Mesendoderm (in vitro differentiated cells): ENCODE measurements around the gene HAGHL.

ENCODE experiments used
- DNase-seq: peaks from one replicate; pipeline ENCODE4 v3.0.0; 2013
- H2AK5ac ChIP-seq: 2 replicates; pipeline ENCODE4 v1.6.1; 2013; ENCODE audit warnings: low read length, inconsistent platforms
- H2BK120ac ChIP-seq: 2 replicates; pipeline ENCODE4 v1.6.1; 2013; ENCODE audit warnings: low read depth, mild to moderate bottlenecking, low read length, moderate library complexity, mixed read lengths
- H2BK15ac ChIP-seq: replicated peaks from 2 replicates; pipeline ENCODE4 v1.6.1; 2013; ENCODE audit warnings: low read depth, mild to moderate bottlenecking, moderate library complexity
- H2BK5ac ChIP-seq: 2 replicates; pipeline ENCODE4 v1.6.1; 2013; ENCODE audit warnings: low read length, inconsistent platforms
- H3K18ac ChIP-seq: 2 replicates; pipeline ENCODE4 v1.6.1; 2013; ENCODE audit warnings: mild to moderate bottlenecking, low read length, mixed read lengths
- H3K23ac ChIP-seq: one replicate; pipeline ENCODE4 v1.6.1; 2013; ENCODE audit warnings: low read length
- H3K27ac ChIP-seq: 2 replicates; pipeline ENCODE4 v1.5.1; 2013; ENCODE audit warnings: low read depth, mild to moderate bottlenecking, inconsistent platforms, low read length, moderate library complexity
- H3K27me3 ChIP-seq: 2 replicates; pipeline ENCODE4 v1.6.1; 2013; ENCODE audit warnings: low read length, control low read depth, mild to moderate bottlenecking, inconsistent platforms; ENCODE audit not compliant: insufficient read depth, poor library complexity
- H3K36me3 ChIP-seq: 2 replicates; pipeline ENCODE4 v1.6.1; 2013; ENCODE audit warnings: low read length, inconsistent platforms; ENCODE audit not compliant: control insufficient read depth, insufficient read depth
- H3K4ac ChIP-seq: one replicate; pipeline ENCODE4 v1.6.1; 2013; ENCODE audit warnings: low read depth, mild to moderate bottlenecking, low read length, moderate library complexity
- H3K4me1 ChIP-seq: 2 replicates; pipeline ENCODE4 v1.6.1; 2013; ENCODE audit warnings: low read depth, low read length, inconsistent platforms; ENCODE audit not compliant: control insufficient read depth
- H3K4me2 ChIP-seq: 2 replicates; pipeline ENCODE4 v1.6.1; 2013; ENCODE audit warnings: low read length
- H3K4me3 ChIP-seq: 2 replicates; pipeline ENCODE4 v1.5.1; 2013; ENCODE audit warnings: mild to moderate bottlenecking, low read length
- H3K56ac ChIP-seq: one replicate; pipeline ENCODE4 v1.6.1; 2013; ENCODE audit warnings: low read length
- H3K79me1 ChIP-seq: 2 replicates; pipeline ENCODE4 v1.6.1; 2013; ENCODE audit warnings: low read length, inconsistent platforms
- H3K79me2 ChIP-seq: 2 replicates; pipeline ENCODE4 v1.6.1; 2013; ENCODE audit warnings: mild to moderate bottlenecking, low read length; ENCODE audit not compliant: control insufficient read depth, insufficient read depth
- H3K9ac ChIP-seq: 2 replicates; pipeline ENCODE4 v1.6.1; 2013; ENCODE audit warnings: low read length, inconsistent platforms
- H4K5ac ChIP-seq: one replicate; pipeline ENCODE4 v1.6.1; 2013; ENCODE audit warnings: low read length
- H4K8ac ChIP-seq: one replicate; pipeline ENCODE4 v1.6.1; 2013; ENCODE audit warnings: low read depth, mild to moderate bottlenecking, control low read depth, low read length, moderate library complexity
- WGBS: extraction: QIAGEN DNeasy Blood & Tissue Kit; methylation state at CpG from one replicate; pipeline ENCODE4 v1.1.7; 2013; ENCODE audit warnings: low lambda C conversion rate, missing lambda C conversion rate; ENCODE audit not compliant: insufficient coverage; ENCODE audit errors: extremely low coverage; 5-methylcytosine and 5-hydroxymethylcytosine counted together

Gene HAGHL

GRCh38 chr16:705431-706188, 21.3 kb upstream of the HAGHL start, which contains the start of gene FBXL16:
FBXL16 (minus strand) TSS chr16:705801; CDS start chr16:697405, 8,396 bp downstream.
- Histone ChIP-seq H2BK120ac (no peak within 1 kb of the TSS), H3K79me1 (no peaks in the 10 kb centered on the region), H3K56ac (no peak within 1 kb of the TSS), H3K27ac (no peak within 1 kb of the TSS), H3K18ac (no peak within 1 kb of the TSS), H3K4me3 (no peak within 1 kb of the TSS), H3K23ac (no peak within 1 kb of the TSS), H3K9ac (peak within 1 kb of the TSS; percentile 11), H2BK5ac (no peak within 1 kb of the TSS), H2AK5ac (no peak within 1 kb of the TSS), H2BK15ac (no peak within 1 kb of the TSS), H4K5ac (no peak within 1 kb of the TSS), H3K4me2 (peak within 1 kb of the TSS; percentile 18), H3K79me2 (no peaks in the 10 kb centered on the region), H3K4me1 (no peaks in the 10 kb centered on the region), H3K4ac (no peak within 1 kb of the TSS), H3K36me3 (no peaks in the 10 kb centered on the region), H3K27me3 (peaks cover 38% of the 10 kb centered on the region), H4K8ac (no peak within 1 kb of the TSS)
- DNase-seq, result no peak
- no CpG with 5 or more reads among the region's 115 CpGs for WGBS

- Histone ChIP-seq H3K4me2 (no peak overlapping the region), H3K4ac (no peak overlapping the region), H3K4me3 (no peak overlapping the region), H4K8ac (no peak overlapping the region), H3K36me3 (no peaks in the 10 kb centered on the region), H3K56ac (no peak overlapping the region), H2BK5ac (no peak overlapping the region), H3K27ac (no peak overlapping the region), H3K79me2 (no peaks in the 10 kb centered on the region), H3K9ac (no peak overlapping the region), H2BK120ac (no peak overlapping the region), H3K79me1 (no peaks in the 10 kb centered on the region), H3K23ac (no peak overlapping the region), H2AK5ac (no peak overlapping the region), H3K4me1 (no peaks in the 10 kb centered on the region), H4K5ac (no peak overlapping the region), H2BK15ac (no peak overlapping the region), H3K18ac (no peak overlapping the region), H3K27me3 (peaks cover 32% of the 10 kb centered on the region)
- no CpG with 5 or more reads among the region's 49 CpGs for WGBS
- no peak for DNase-seq
Observed at GRCh38 chr16:706189-707061, 20.5 kb upstream of the HAGHL start.

- Histone ChIP-seq H3K4me3 (no peak overlapping the region), H3K4me2 (no peak overlapping the region), H3K4ac (no peak overlapping the region), H4K8ac (no peak overlapping the region), H3K79me2 (no peaks in the 10 kb centered on the region), H3K27me3 (peaks cover 27% of the 10 kb centered on the region), H2BK120ac (no peak overlapping the region), H4K5ac (no peak overlapping the region), H3K18ac (no peak overlapping the region), H3K23ac (no peak overlapping the region), H3K4me1 (no peaks in the 10 kb centered on the region), H3K27ac (no peak overlapping the region), H2BK5ac (no peak overlapping the region), H3K79me1 (no peaks in the 10 kb centered on the region), H2AK5ac (no peak overlapping the region), H3K36me3 (no peaks in the 10 kb centered on the region), H3K9ac (no peak overlapping the region), H2BK15ac (no peak overlapping the region), H3K56ac (no peak overlapping the region)
- WGBS, result no CpG with 5 or more reads among the region's 14 CpGs
- no peak for DNase-seq
Observed at GRCh38 chr16:707062-707538, 19.8 kb upstream of the HAGHL start.

- H3K4me1 ChIP-seq, result no peaks in the 10 kb centered on the region
Observed at GRCh38 chr16:708019-708418, 18.9 kb upstream of the HAGHL start.

GRCh38 chr16:708959-709358, 17.9 kb upstream of the HAGHL start:
- no peak for DNase-seq
- Histone ChIP-seq H2BK5ac (no peak overlapping the region), H3K79me1 (no peaks in the 10 kb centered on the region), H3K4me3 (no peak overlapping the region), H3K36me3 (no peaks in the 10 kb centered on the region), H2AK5ac (no peak overlapping the region), H3K27me3 (peaks cover 21% of the 10 kb centered on the region), H3K18ac (no peak overlapping the region), H2BK120ac (no peak overlapping the region), H4K8ac (no peak overlapping the region), H3K9ac (no peak overlapping the region), H3K23ac (no peak overlapping the region), H3K4me1 (no peaks in the 10 kb centered on the region), H3K79me2 (no peaks in the 10 kb centered on the region), H3K56ac (no peak overlapping the region), H2BK15ac (no peak overlapping the region), H3K4me2 (no peak overlapping the region), H3K4ac (no peak overlapping the region), H3K27ac (no peak overlapping the region), H4K5ac (no peak overlapping the region)
- WGBS, result no CpG with 5 or more reads among the region's 4 CpGs

More at GRCh38 chr16:708019-708418, 18.9 kb upstream of the HAGHL start:
- Histone ChIP-seq H2BK5ac (no peak overlapping the region), H3K4me2 (no peak overlapping the region), H3K9ac (no peak overlapping the region), H3K4ac (no peak overlapping the region), H4K5ac (no peak overlapping the region), H4K8ac (no peak overlapping the region), H2BK120ac (no peak overlapping the region), H3K27me3 (peaks cover 23% of the 10 kb centered on the region), H3K79me1 (no peaks in the 10 kb centered on the region), H3K27ac (no peak overlapping the region), H3K18ac (no peak overlapping the region), H3K56ac (no peak overlapping the region), H2AK5ac (no peak overlapping the region), H3K36me3 (no peaks in the 10 kb centered on the region), H3K4me3 (no peak overlapping the region), H3K23ac (no peak overlapping the region), H3K79me2 (no peaks in the 10 kb centered on the region), H2BK15ac (no peak overlapping the region)
- no peak for DNase-seq
- WGBS, result no CpG with 5 or more reads among the region's 3 CpGs
